Sigmoid colon (tissue), 7 donors: ENCODE data around the gene TMEM119. TPM values are rescaled to one million over a fixed set of nuclear protein-coding genes. Genes with fewer than 3 reads are reported as not detected.

ENCODE experiments used
- DNase-seq: peaks from one replicate; pipeline ENCODE4 v3.0.0-alpha.2; 2019
- H3K27ac ChIP-seq, 4 donors: fragments of 200-600 bp; sonication (generic); one replicate each; pipeline ENCODE4 v1.5.1; 2016 to 2019; ENCODE audit warnings: mild to moderate bottlenecking in 1 of 4
- H3K27me3 ChIP-seq, 3 donors: fragments of 200-600 bp; sonication (generic); one replicate each; pipeline ENCODE4 v1.5.1; 2019; ENCODE audit warnings: mild to moderate bottlenecking in 1 of 3
- H3K36me3 ChIP-seq, 4 donors: fragments of 200-600 bp; sonication (generic); one replicate each; pipeline ENCODE4 v1.5.1; 2016 to 2019
- H3K4me1 ChIP-seq, 4 donors: fragments of 200-600 bp; sonication (generic); one replicate each; pipeline ENCODE4 v1.5.1; 2017 to 2019
- H3K4me3 ChIP-seq, 4 donors: fragments of 200-600 bp; sonication (generic); one replicate each; pipeline ENCODE4 v1.5.1; 2017 to 2019; ENCODE audit warnings: mild to moderate bottlenecking in 2 of 4, moderate library complexity in 1 of 4
- H3K9me3 ChIP-seq, 4 donors: fragments of 200-600 bp in 3 of 4; sonication (generic) in 3 of 4; one replicate each; pipeline versions ENCODE4 v1.5.1 to v1.6.1; 2013 to 2019
- CTCF ChIP-seq, 4 experiments: fragments of 450-650 bp in 3 of 4; fragments of 200-600 bp in 1 of 4; IDR thresholded peaks; one replicate each; pipeline ENCODE4 v1.5.1; 2016 to 2019; ENCODE audit warnings: antibody characterized with exemption in 4 of 4, mild to moderate bottlenecking in 3 of 4, moderate library complexity in 2 of 4
- EP300 ChIP-seq, 4 donors: sonication (generic); formaldehyde crosslinking; IDR thresholded peaks; one replicate each; pipeline ENCODE4 v1.6.1; 2017; ENCODE audit warnings: antibody characterized with exemption in 4 of 4
- POLR2A ChIP-seq, 2 donors: fragments of 450-650 bp; IDR thresholded peaks; one replicate each; pipeline ENCODE4 v1.6.1; 2016; ENCODE audit warnings: antibody characterized with exemption in 2 of 2, mild to moderate bottlenecking in 2 of 2, moderate library complexity in 2 of 2
- POLR2AphosphoS5 ChIP-seq, 4 donors: sonication (generic); formaldehyde crosslinking; IDR thresholded peaks; one replicate each; pipeline ENCODE4 v1.6.1; 2017; ENCODE audit warnings: antibody characterized with exemption in 4 of 4
- WGBS, 2 donors: extraction: QIAGEN DNeasy Blood & Tissue Kit; methylation state at CpG; one replicate each; pipeline ENCODE4 v1.1.7; 2013; 5-methylcytosine and 5-hydroxymethylcytosine counted together
- intact Hi-C: fragments of 100-400 bp; cut with DNase I; formaldehyde crosslinking; loops from one replicate; pipeline ENCODE4 v1.15.1; 2023
- polyA plus RNA-seq, 3 donors: library from polyadenylated mRNA; stranded (reverse); fragments of 200-250 nt; gene quantifications; one replicate each; pipeline ENCODE4 v1.2.3, GENCODE V29; 2013
- total RNA-seq, 4 donors: library from RNA; depleted of rRNA; stranded (reverse); fragments of >200 nt; gene quantifications; one replicate each; pipeline ENCODE4 v1.1.0, GENCODE V29; 2016
- donor health status: healthy with polysubstance abuse.
- donor health status: Bipolar disorder and iron deficiency.
- donor health status: healthy.

Gene TMEM119
- total and polyA plus RNA-seq, 7 donors, result 0.95 to 16.9 (median 6.3) TPM

- no peaks in the 10 kb centered on the region for H3K9me3 ChIP-seq
- DNase-seq, result no peak
- TF ChIP-seq EP300 (IDR thresholded peaks at IDR 0.05) (no peak), POLR2AphosphoS5 (IDR thresholded peaks at IDR 0.05) (no peak), CTCF (IDR thresholded peaks at IDR 0.05) (no peak), POLR2A (IDR thresholded peaks at IDR 0.05) (no peak)
- no peak overlapping the region for H3K27ac ChIP-seq
- WGBS, 2 donors, result 58 to 76% methylated on average over 14 of the region's 14 CpGs
- H3K4me3 ChIP-seq, result no peak overlapping the region
- H3K27me3 ChIP-seq, result no peaks in the 10 kb centered on the region
- intact Hi-C loops, result loop anchor here (5.0 kb wide), 1 partner anchor 335 kb away; no protein-coding TSS in a partner anchor
- peaks cover 0 to 14% (median 8%) of the 10 kb centered on the region in 4 donors for H3K4me1 ChIP-seq
- no peaks in the 10 kb centered on the region for H3K36me3 ChIP-seq
Observed at GRCh38 chr12:108616941-108617858, 19.3 kb upstream of the TMEM119 start.

GRCh38 chr12:108616359-108616758 is 18.5 kb upstream of the TMEM119 start:
- Histone ChIP-seq H3K36me3 (no peaks in the 10 kb centered on the region), H3K4me1 (peaks cover 0 to 14% (median 8%) of the 10 kb centered on the region in 4 donors), H3K9me3 (no peaks in the 10 kb centered on the region), H3K4me3 (no peak overlapping the region), H3K27me3 (no peaks in the 10 kb centered on the region), H3K27ac (no peak overlapping the region)
- no peak for DNase-seq
- intact Hi-C loops, result loop anchor here (5.0 kb wide), 1 partner anchor 336 kb away; no protein-coding TSS in a partner anchor
- TF ChIP-seq EP300 (IDR thresholded peaks at IDR 0.05) (no peak), CTCF (IDR thresholded peaks at IDR 0.05) (no peak), POLR2A (IDR thresholded peaks at IDR 0.05) (no peak), POLR2AphosphoS5 (IDR thresholded peaks at IDR 0.05) (no peak)
- WGBS, 2 donors, result 91 to 95% methylated on average over 2 of the region's 2 CpGs

GRCh38 chr12:108615918-108616317 is 18.0 kb upstream of the TMEM119 start:
- intact Hi-C loops, result loop anchor here (5.0 kb wide), 1 partner anchor 336 kb away; no protein-coding TSS in a partner anchor
- Histone ChIP-seq H3K4me1 (peaks cover 0 to 14% (median 8%) of the 10 kb centered on the region in 4 donors), H3K36me3 (no peaks in the 10 kb centered on the region), H3K27ac (no peak overlapping the region), H3K9me3 (no peaks in the 10 kb centered on the region), H3K4me3 (no peak overlapping the region), H3K27me3 (no peaks in the 10 kb centered on the region)
- TF ChIP-seq POLR2AphosphoS5 (IDR thresholded peaks at IDR 0.05) (no peak), EP300 (IDR thresholded peaks at IDR 0.05) (no peak), CTCF (IDR thresholded peaks at IDR 0.05) (no peak), POLR2A (IDR thresholded peaks at IDR 0.05) (no peak)
- DNase-seq, result no peak
- WGBS, 2 donors, result 88 to 93% methylated on average over 1 of the region's 1 CpG

GRCh38 chr12:108614639-108615038 is 16.8 kb upstream of the TMEM119 start:
- intact Hi-C loops, result loop anchor here (5.0 kb wide), 1 partner anchor 338 kb away; no protein-coding TSS in a partner anchor
- no peaks in the 10 kb centered on the region for H3K9me3 ChIP-seq
- TF ChIP-seq CTCF (IDR thresholded peaks at IDR 0.05), result no peak
- no peak for TF ChIP-seq POLR2AphosphoS5 (IDR thresholded peaks at IDR 0.05)
- no peak for TF ChIP-seq POLR2A (IDR thresholded peaks at IDR 0.05)
- TF ChIP-seq EP300 (IDR thresholded peaks at IDR 0.05), result no peak
- DNase-seq, result no peak
- no peak overlapping the region for H3K27ac ChIP-seq
- peaks cover 0 to 18% (median 9%) of the 10 kb centered on the region in 4 donors for H3K4me1 ChIP-seq
- H3K27me3 ChIP-seq, result no peaks in the 10 kb centered on the region
- no peak overlapping the region for H3K4me3 ChIP-seq
- 90 to 91% methylated on average over 6 of the region's 6 CpGs for WGBS, 2 donors
- H3K36me3 ChIP-seq, result no peaks in the 10 kb centered on the region
